Measurements from ENCODE around the gene HP.
A peak's percentile ranks its signal among the peaks of the same experiment; 100 is the strongest.

HP gene

GRCh38 chr16:72085002-72085401, 30.7 kb downstream of the HP start:
- DNase-seq (ENCODE audit: low spot score) (no peak), FAIRE-seq (no peak)

GRCh38 chr16:72091217-72091616, 36.9 kb downstream of the HP start:
- FAIRE-seq (no peak), DNase-seq (ENCODE audit: low spot score) (no peak)

- DNase-seq (ENCODE audit: low spot score) (peak; percentile 34), FAIRE-seq (no peak)
Observed at GRCh38 chr16:72092832-72093447, 38.6 kb downstream of the HP start.

- peak; percentile 97 for DNase-seq (ENCODE audit: low spot score)
- FAIRE-seq, result peak; percentile 96
Observed at GRCh38 chr16:72093448-72094265, 39.4 kb downstream of the HP start, which contains the start of the genes DHX38 and TXNL4B. DHX38 (plus strand) TSS chr16:72093847; CDS start chr16:72096158, 2,311 bp downstream. TXNL4B (minus strand) TSS chr16:72093620; CDS start chr16:72090749, 2,871 bp downstream.

- no peak for DNase-seq (ENCODE audit: low spot score)
- no peak for FAIRE-seq
Observed at GRCh38 chr16:72094266-72094610, 39.9 kb downstream of the HP start.

- no peak for FAIRE-seq
- DNase-seq (ENCODE audit: low spot score), result no peak
Observed at GRCh38 chr16:72098936-72099335, 44.6 kb downstream of the HP start.

GRCh38 chr16:72099377-72099818, 45.1 kb downstream of the HP start:
- peak; percentile 43 for DNase-seq (ENCODE audit: low spot score)
- no peak for FAIRE-seq

- FAIRE-seq, result no peak
Observed at GRCh38 chr16:72101195-72101594, 46.9 kb downstream of the HP start.

GRCh38 chr16:72104905-72105304, 50.6 kb downstream of the HP start:
- DNase-seq (ENCODE audit: low spot score), result no peak

More at GRCh38 chr16:72101195-72101594, 46.9 kb downstream of the HP start:
- DNase-seq (ENCODE audit: low spot score), result no peak

GRCh38 chr16:72105978-72106377, 51.7 kb downstream of the HP start:
- FAIRE-seq, result no peak
- no peak for DNase-seq (ENCODE audit: low spot score)

More at GRCh38 chr16:72104905-72105304, 50.6 kb downstream of the HP start:
- FAIRE-seq, result no peak

- FAIRE-seq, result no peak
- no peak for DNase-seq (ENCODE audit: low spot score)
Observed at GRCh38 chr16:72107371-72107770, 53.1 kb downstream of the HP start.

- DNase-seq (ENCODE audit: low spot score) (no peak), FAIRE-seq (no peak)
Observed at GRCh38 chr16:72108353-72109102, 54.2 kb downstream of the HP start.

- no peak for DNase-seq (ENCODE audit: low spot score)
- no peak for FAIRE-seq
Observed at GRCh38 chr16:72109300-72109699, 55.0 kb downstream of the HP start.

- DNase-seq (ENCODE audit: low spot score) (no peak), FAIRE-seq (no peak)
Observed at GRCh38 chr16:72109966-72110530, 55.7 kb downstream of the HP start.

Data from RCC 7860 (cell line).